GM12874 (cell line): ENCODE results near the gene IFNAR1.
A peak's percentile ranks its signal among the peaks of the same experiment; 100 is the strongest.

Source experiments
- TF ChIP-seq, protein P1 (sequence below): IDR thresholded peaks from 2 replicates; pipeline ENCODE4 v1.5.1; 2011; ENCODE audit warnings: low read depth, mild to moderate bottlenecking, control low read depth, low read length, moderate library complexity; ENCODE audit not compliant: insufficient read depth

Gene IFNAR1

DNA sequence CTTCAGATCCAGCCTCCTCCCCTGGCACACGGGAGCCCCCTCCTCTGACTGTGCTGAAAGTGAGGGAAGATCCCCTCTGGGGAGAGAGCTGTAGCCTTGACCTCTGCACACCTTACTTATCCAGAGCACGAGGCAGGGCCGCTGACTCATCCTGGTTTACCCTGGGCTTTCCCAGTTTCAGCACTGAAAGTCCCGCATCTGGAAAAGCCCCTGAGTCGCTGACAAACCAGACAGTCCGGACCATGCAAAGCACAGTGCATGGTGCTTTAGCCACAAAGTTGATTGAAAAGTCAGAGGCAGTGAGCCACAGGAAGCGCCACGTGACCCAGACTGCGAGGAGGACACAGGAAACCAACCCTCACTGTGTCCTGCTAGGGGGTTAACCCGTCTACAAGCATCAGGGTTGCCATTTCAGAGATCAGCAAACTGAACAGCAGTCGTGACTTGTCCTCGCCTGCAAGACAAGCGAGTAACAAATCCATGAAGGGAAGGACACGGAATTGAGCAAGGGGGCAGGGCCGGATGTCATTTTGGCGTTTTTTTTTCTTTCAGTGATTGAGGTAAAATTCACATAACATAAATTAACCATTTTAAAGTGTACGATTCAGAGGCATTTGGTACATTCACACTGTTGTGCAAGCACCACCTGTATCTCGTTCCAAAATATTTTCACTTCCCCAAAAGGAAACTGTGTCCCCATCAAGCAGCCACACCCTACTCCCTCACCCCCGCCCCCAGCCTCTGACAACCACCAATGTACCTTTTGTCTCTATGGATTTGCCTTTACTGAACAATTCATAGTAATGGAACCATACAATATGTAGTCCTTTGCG is 58.5 kb downstream of the IFNAR1 start:
- TF ChIP-seq, protein P1, sequence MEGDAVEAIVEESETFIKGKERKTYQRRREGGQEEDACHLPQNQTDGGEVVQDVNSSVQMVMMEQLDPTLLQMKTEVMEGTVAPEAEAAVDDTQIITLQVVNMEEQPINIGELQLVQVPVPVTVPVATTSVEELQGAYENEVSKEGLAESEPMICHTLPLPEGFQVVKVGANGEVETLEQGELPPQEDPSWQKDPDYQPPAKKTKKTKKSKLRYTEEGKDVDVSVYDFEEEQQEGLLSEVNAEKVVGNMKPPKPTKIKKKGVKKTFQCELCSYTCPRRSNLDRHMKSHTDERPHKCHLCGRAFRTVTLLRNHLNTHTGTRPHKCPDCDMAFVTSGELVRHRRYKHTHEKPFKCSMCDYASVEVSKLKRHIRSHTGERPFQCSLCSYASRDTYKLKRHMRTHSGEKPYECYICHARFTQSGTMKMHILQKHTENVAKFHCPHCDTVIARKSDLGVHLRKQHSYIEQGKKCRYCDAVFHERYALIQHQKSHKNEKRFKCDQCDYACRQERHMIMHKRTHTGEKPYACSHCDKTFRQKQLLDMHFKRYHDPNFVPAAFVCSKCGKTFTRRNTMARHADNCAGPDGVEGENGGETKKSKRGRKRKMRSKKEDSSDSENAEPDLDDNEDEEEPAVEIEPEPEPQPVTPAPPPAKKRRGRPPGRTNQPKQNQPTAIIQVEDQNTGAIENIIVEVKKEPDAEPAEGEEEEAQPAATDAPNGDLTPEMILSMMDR = no peak

DNA sequence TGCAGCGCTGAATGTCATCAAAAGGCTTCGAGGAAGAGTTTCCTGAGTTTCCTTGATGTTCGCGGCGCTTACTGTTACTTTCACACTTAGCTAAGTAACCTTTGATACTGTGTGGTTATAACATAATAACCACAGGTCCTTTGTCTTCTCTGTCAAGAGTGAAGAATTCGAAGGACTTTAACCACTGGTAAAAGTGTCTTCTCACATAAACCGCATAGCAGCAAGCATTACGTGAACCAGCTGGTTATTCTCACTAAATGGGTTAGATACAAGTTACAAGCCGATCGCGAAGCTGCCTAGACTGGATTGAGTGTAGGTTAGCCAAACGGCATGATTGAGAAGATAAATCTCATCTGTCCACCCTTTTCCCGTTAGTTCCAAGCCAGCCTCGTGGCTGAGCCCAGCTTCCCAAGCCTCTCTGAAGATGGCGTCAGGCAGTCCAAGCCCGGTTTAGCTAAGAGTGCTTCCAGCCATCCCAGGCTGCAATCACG is 60.1 kb downstream of the IFNAR1 start:
- TF ChIP-seq, protein P1 = no peak

- TF ChIP-seq, protein P1 = peak; percentile 24; the same call in 1 of the 2 replicates
These were observed 61.5 kb downstream of the IFNAR1 start for GRCh38 chr21:33386222-33386784.

DNA sequence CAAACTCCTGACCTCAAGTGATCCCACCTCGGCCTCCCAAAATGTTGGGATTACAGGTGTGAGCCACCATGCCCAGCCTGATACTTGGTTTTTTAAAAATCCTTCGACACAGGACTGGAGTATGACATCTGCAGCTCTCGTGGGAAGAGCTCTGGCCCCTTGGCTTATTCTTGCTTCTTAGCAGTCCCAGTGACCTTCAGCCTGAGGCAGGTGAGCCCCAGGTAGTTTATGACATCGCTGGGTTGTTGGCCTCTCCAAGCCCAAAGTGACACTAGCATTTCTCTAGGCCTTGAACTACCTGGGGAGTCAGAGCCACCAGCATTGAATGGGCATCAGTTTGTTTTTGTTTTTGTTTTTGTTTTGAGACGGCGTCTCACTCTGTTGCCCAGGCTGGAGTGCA is 62.5 kb downstream of the IFNAR1 start:
- TF ChIP-seq, protein P1 = no peak

DNA sequence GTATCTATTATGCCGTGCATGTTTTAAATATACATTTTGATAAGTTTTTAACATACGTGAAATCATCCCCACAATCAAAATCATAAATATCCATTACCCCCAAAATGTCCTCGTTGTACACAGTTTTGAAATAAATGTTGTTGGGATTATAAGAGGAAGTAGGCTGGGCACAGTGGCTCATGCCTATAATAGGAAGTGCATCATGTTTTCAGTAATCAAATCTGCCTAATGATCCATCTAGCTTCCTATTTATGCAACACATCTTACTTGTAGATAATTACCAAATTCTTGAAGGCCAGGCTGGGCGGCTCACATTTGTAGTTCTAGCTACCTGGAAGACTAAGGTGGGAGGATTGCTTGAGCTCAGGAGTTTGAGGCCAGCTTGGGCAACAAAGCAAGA is 63.4 kb downstream of the IFNAR1 start:
- TF ChIP-seq, protein P1 = no peak

DNA sequence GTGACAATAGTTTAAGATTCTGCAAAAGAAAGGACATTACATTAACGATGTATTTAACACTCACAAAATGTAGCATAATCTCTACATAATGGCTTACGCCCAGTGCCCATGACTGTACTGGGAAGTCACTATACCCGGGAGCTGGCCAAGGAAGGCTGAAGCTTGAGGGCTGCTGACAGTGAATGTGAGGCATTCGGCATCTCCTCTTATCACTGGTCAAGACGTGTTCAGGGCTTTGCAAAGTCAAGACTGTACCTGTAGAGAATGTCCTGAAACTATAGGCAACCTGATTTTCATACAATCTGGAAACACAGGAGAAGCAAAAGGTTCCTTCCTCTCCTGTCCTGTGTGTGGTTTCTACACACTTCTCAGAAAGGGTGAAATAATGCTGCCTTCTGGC is 65.7 kb downstream of the IFNAR1 start:
- TF ChIP-seq, protein P1 = no peak

DNA sequence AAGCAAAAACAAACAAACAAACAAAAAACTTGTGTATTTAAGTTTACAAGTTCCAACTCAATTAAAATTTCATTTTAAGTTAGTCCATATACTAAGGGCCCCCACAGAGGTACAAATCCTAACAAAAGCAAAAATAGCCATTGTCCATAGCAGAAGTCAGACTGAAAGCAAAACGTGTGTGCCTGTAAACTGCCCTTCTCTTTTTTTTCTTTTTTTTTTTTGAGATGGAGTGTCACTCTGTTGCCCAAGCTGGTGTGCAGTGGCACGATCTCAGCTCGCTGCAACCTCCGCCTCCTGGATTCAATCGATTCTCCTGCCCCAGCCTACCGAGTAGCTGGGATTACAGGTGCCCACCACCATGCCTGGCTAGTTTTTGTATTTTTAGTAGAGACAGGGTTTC is 66.9 kb downstream of the IFNAR1 start:
- TF ChIP-seq, protein P1 = no peak
